DOHH2 (cell line): ENCODE measurements around the gene RBM12.

Experiments used
- EZH2phosphoT487 ChIP-seq: fragments of 200-600 bp; sonication (generic); IDR thresholded peaks from 2 replicates; pipeline ENCODE4 v1.6.1; 2017; ENCODE audit warnings: borderline replicate concordance, mild to moderate bottlenecking, antibody characterized with exemption, low read length, moderate library complexity, mixed read lengths
- TF ChIP-seq, protein P1 (sequence below): fragments of 200-600 bp; sonication (generic); IDR thresholded peaks from one replicate; pipeline ENCODE4 v1.5.1; 2014; ENCODE audit warnings: antibody characterized with exemption, mild to moderate bottlenecking, low read depth, low read length; ENCODE audit not compliant: poor library complexity, severe bottlenecking

DNA sequence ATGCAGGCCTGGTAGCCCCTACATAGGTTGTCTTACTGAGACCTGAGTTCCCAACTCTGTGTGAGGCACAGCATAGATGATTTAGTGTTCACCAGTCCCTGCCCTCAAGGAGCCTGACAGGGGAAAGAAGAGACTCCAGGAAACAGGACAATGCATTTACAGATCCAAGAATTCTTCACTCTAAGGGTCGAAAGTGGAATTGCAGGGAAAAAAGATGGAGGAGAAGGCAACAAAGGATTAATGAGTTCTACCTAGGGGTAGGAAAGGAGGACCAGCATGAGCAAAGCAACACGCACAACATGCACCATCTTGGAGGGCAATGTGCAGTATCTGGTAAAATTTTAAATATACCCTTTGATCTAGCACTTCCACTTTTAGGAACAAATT, 43.1 kb downstream of the RBM12 start:
- TF ChIP-seq, protein P1, sequence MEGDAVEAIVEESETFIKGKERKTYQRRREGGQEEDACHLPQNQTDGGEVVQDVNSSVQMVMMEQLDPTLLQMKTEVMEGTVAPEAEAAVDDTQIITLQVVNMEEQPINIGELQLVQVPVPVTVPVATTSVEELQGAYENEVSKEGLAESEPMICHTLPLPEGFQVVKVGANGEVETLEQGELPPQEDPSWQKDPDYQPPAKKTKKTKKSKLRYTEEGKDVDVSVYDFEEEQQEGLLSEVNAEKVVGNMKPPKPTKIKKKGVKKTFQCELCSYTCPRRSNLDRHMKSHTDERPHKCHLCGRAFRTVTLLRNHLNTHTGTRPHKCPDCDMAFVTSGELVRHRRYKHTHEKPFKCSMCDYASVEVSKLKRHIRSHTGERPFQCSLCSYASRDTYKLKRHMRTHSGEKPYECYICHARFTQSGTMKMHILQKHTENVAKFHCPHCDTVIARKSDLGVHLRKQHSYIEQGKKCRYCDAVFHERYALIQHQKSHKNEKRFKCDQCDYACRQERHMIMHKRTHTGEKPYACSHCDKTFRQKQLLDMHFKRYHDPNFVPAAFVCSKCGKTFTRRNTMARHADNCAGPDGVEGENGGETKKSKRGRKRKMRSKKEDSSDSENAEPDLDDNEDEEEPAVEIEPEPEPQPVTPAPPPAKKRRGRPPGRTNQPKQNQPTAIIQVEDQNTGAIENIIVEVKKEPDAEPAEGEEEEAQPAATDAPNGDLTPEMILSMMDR: no peak
- TF ChIP-seq EZH2phosphoT487: no peak
